GM12878 (cell line): ENCODE results near the gene ACTRT3. TPM values are rescaled to one million over a fixed set of nuclear protein-coding genes. Genes with fewer than 3 reads are reported as not detected.

Experiments used
- BCL11A ChIP-seq: IDR thresholded peaks from 2 replicates; pipeline ENCODE4 v1.6.1; 2011; ENCODE audit warnings: low read depth, low read length
- DPF2 ChIP-seq: fragments of 450-650 bp; IDR thresholded peaks from 2 replicates; pipeline ENCODE4 v1.6.1; 2017; ENCODE audit warnings: mild to moderate bottlenecking
- HSF1 ChIP-seq: fragments of 150-350 bp; IDR thresholded peaks from 2 replicates; pipeline ENCODE4 v1.6.1; 2014; ENCODE audit warnings: mild to moderate bottlenecking, low read depth, low read length
- IKZF2 ChIP-seq, 2 experiments: fragments of 450-650 bp; IDR thresholded peaks; 2 replicates each; pipeline ENCODE4 v1.6.1; 2017; ENCODE audit warnings: mild to moderate bottlenecking in 2 of 2, moderate library complexity in 2 of 2
- JUNB ChIP-seq: IDR thresholded peaks from 2 replicates; pipeline ENCODE4 v1.6.1; 2016; ENCODE audit warnings: antibody characterized with exemption, mild to moderate bottlenecking
- RUNX3 ChIP-seq: IDR thresholded peaks from 2 replicates; pipeline ENCODE4 v1.6.1; 2012; ENCODE audit warnings: low read length, inconsistent platforms
- SMAD1 ChIP-seq: fragments of 450-650 bp; IDR thresholded peaks from 2 replicates; pipeline ENCODE4 v1.6.1; 2018; ENCODE audit warnings: mild to moderate bottlenecking, low read depth; ENCODE audit not compliant: partially characterized antibody
- SMAD5 ChIP-seq: IDR thresholded peaks from 2 replicates; pipeline ENCODE4 v1.6.1; 2016; ENCODE audit warnings: antibody characterized with exemption, low read depth
- ZBTB33 ChIP-seq: fragments of 450-650 bp; IDR thresholded peaks from 2 replicates; pipeline ENCODE4 v1.6.1; 2017; ENCODE audit warnings: mild to moderate bottlenecking
- ZNF24 ChIP-seq: fragments of 450-650 bp; IDR thresholded peaks from 2 replicates; pipeline ENCODE4 v1.6.1; 2017; ENCODE audit warnings: antibody characterized with exemption, mild to moderate bottlenecking
- polyA plus RNA-seq, 11 experiments: library from polyadenylated mRNA; depleted of rRNA in 4 of 11; unstranded in 6 of 11; stranded (reverse) in 5 of 11; fragments of >200 nt; fragmentation: Nextera tagmentation in 4 of 11; fragmentation: Illumina TruSeq in 1 of 11; extraction: Ambion mirVana in 4 of 11; extraction: Trizol in 1 of 11; gene quantifications; 1 replicate in 1 of 11; 2 replicates in 10 of 11; pipeline versions ENCODE4 v1.2.1 to v1.2.3, GENCODE V29; 2011 to 2016; ENCODE audit warnings: inconsistent platforms in 2 of 11, missing spikeins in 2 of 11, low read depth in 1 of 11
- total RNA-seq, 4 experiments: library from RNA; depleted of rRNA in 3 of 4; stranded (reverse); fragments of >200 nt in 3 of 4; fragmentation: Illumina TruSeq in 1 of 4; extraction: Trizol in 1 of 4; gene quantifications; 2 replicates each; pipeline versions ENCODE4 v1.2.1 to v1.2.3, GENCODE V29; 2013 to 2021

Gene ACTRT3
- total and polyA plus RNA-seq, 10 of the 15 experiments (the other 5 are each of a cell fraction or from before 2014, with no cell fraction given): 0.02 to 0.58 (median 0.11) TPM; not detected in 1

GRCh38 chr3:169759256-169759655 lies 10.1 kb downstream of the ACTRT3 start (continued):
- TF ChIP-seq SMAD1 (no peak), ZNF24 (no peak), JUNB (peak; percentile 54; the same call in 1 of the 2 replicates), RUNX3 (peak; percentile 70), HSF1 (no peak), SMAD5 (no peak), IKZF2 (IDR thresholded peaks at IDR 0.05) (peak in 1 of 2 experiments; percentile 27; a peak in 2 of 4 replicates), BCL11A (0 out of 2 replicates have a peak, but pooled peaks have one; percentile 26), ZBTB33 (no peak), DPF2 (no peak)
- TF ChIP-seq, all 136 proteins: peak for 8
